IPS-20b (cell line): Measurements from ENCODE around the gene MACROH2A1.

Experiments
- H3K27ac ChIP-seq: one replicate; pipeline ENCODE4 v1.5.1; 2013; ENCODE audit warnings: low read length
- H3K27me3 ChIP-seq: 2 replicates; pipeline ENCODE4 v1.6.1; 2013; ENCODE audit warnings: mild to moderate bottlenecking, low read length, inconsistent platforms; ENCODE audit not compliant: insufficient read depth
- H3K36me3 ChIP-seq: 2 replicates; pipeline ENCODE4 v1.6.1; 2013; ENCODE audit warnings: low read depth, mild to moderate bottlenecking, inconsistent platforms, low read length, moderate library complexity; ENCODE audit not compliant: insufficient read depth
- H3K4me1 ChIP-seq: 2 replicates; pipeline ENCODE4 v1.6.1; 2013; ENCODE audit warnings: mild to moderate bottlenecking, control low read depth, inconsistent platforms, low read length, moderate library complexity; ENCODE audit not compliant: insufficient read depth
- H3K4me3 ChIP-seq: 2 replicates; pipeline ENCODE4 v1.5.1; 2013; ENCODE audit warnings: mild to moderate bottlenecking, low read length, inconsistent platforms
- H3K9ac ChIP-seq: 2 replicates; pipeline ENCODE4 v1.6.1; 2013; ENCODE audit warnings: low read depth, mild to moderate bottlenecking, inconsistent platforms, low read length, moderate library complexity
- H3K9me3 ChIP-seq: 2 replicates; pipeline ENCODE4 v1.6.1; 2013; ENCODE audit warnings: mild to moderate bottlenecking, low read depth, low read length, inconsistent platforms; ENCODE audit not compliant: insufficient read depth

MACROH2A1 gene

DNA sequence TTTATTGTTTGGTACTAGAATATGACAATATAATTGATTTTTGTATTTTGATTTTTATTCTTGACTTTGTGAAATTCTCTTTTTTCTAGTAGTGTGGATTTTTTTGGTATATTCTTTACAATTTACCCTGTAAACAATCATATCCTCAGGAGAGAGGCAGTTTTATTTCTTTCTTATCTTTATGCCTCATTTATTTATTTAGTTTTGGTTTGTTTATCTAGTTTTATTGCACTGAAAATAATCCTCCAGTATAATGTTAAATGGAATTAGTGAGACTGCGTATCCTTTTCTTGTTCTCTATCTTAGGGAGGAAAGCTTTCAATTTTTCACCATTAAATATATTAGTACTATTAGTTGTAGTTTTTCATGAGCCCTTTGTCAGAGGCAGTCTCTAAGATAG lies 109.4 kb downstream of the MACROH2A1 start:
- no peaks in the 10 kb centered on the region for H3K27me3 ChIP-seq
- no peak overlapping the region for H3K9ac ChIP-seq
- no peaks in the 10 kb centered on the region for H3K4me1 ChIP-seq
- H3K4me3 ChIP-seq: no peak overlapping the region
- H3K9me3 ChIP-seq: peaks cover 15% of the 10 kb centered on the region; the same call in 1 of the 2 replicates
- H3K36me3 ChIP-seq: no peaks in the 10 kb centered on the region
- no peak overlapping the region for H3K27ac ChIP-seq

DNA sequence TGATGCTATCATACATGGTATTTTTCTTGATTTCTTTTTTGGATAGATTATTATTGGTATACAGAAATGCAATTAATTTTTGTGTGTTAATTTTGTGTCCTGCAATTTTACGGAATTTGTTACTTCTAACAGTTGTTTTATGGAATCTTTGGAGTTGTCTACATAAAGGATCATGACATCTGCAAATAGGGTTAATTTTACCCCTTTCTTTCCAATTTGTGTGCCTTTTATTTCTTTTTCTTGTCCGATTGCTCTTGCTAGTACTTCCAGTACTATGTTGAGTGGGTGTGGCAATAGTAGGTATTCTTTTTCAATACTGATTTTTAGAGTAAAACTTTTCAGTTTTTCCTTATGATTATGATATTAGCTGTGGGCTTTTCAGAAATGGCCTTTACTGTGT lies 111.5 kb downstream of the MACROH2A1 start:
- Histone ChIP-seq H3K9ac (no peak overlapping the region), H3K36me3 (no peaks in the 10 kb centered on the region), H3K27ac (no peak overlapping the region), H3K4me1 (no peaks in the 10 kb centered on the region), H3K4me3 (no peak overlapping the region), H3K27me3 (no peaks in the 10 kb centered on the region), H3K9me3 (peaks cover 15% of the 10 kb centered on the region; the same call in 1 of the 2 replicates)
